ENCODE data around the gene TMEM255B.

The TMEM255B gene

GRCh38 chr13:113837560-113838355 is 78.7 kb downstream of the TMEM255B start:
- no peak for TF ChIP-seq CTCF (conservative IDR thresholded peaks at IDR 0.05)
- no peak overlapping the region for H3K27ac ChIP-seq

- H3K27ac ChIP-seq, result no peak overlapping the region
- no peak for TF ChIP-seq CTCF (conservative IDR thresholded peaks at IDR 0.05)
Observed at GRCh38 chr13:113838711-113839201, 79.7 kb downstream of the TMEM255B start.

GRCh38 chr13:113839536-113840204 is 80.6 kb downstream of the TMEM255B start:
- no peak overlapping the region for H3K27ac ChIP-seq
- TF ChIP-seq CTCF (conservative IDR thresholded peaks at IDR 0.05), result no peak

- TF ChIP-seq CTCF (conservative IDR thresholded peaks at IDR 0.05), result no peak
- no peak overlapping the region for H3K27ac ChIP-seq
Observed at GRCh38 chr13:113840541-113841352, 81.7 kb downstream of the TMEM255B start.

GRCh38 chr13:113841353-113841650 is 82.3 kb downstream of the TMEM255B start:
- no peak for TF ChIP-seq CTCF (conservative IDR thresholded peaks at IDR 0.05)
- H3K27ac ChIP-seq, result no peak overlapping the region

- no peak for TF ChIP-seq CTCF (conservative IDR thresholded peaks at IDR 0.05)
- H3K27ac ChIP-seq, result no peak overlapping the region
Observed at GRCh38 chr13:113842336-113843062, 83.5 kb downstream of the TMEM255B start.
